Osteocyte (in vitro differentiated cells): ENCODE results near the gene ADAMTS10. TPM values are rescaled to one million over a fixed set of nuclear protein-coding genes. Genes with fewer than 3 reads are reported as not detected.
A peak's percentile ranks its signal among the peaks of the same experiment; 100 is the strongest.

Experiments used
- DNase-seq: peaks from one replicate; pipeline ENCODE4 v3.0.0; 2021; ENCODE audit warnings: mixed read lengths; ENCODE audit not compliant: unreplicated experiment; ENCODE audit errors: extremely low spot score
- H3K27ac Mint-ChIP-seq: one replicate; pipeline ENCODE4 v1.8.0; 2021; ENCODE audit warnings: mild to moderate bottlenecking, mixed read lengths; ENCODE audit not compliant: unreplicated experiment
- H3K27me3 Mint-ChIP-seq: one replicate; pipeline ENCODE4 v1.8.0; 2021; ENCODE audit warnings: mixed read lengths; ENCODE audit not compliant: unreplicated experiment
- H3K36me3 Mint-ChIP-seq: one replicate; pipeline ENCODE4 v1.8.0; 2021; ENCODE audit warnings: mixed read lengths; ENCODE audit not compliant: unreplicated experiment
- H3K4me1 Mint-ChIP-seq: one replicate; pipeline ENCODE4 v1.8.0; 2021; ENCODE audit warnings: mixed read lengths; ENCODE audit not compliant: unreplicated experiment
- H3K4me3 Mint-ChIP-seq: one replicate; pipeline ENCODE4 v1.8.0; 2021; ENCODE audit warnings: mild to moderate bottlenecking, moderate library complexity, mixed read lengths; ENCODE audit not compliant: unreplicated experiment
- H3K9me3 Mint-ChIP-seq: one replicate; pipeline ENCODE4 v1.8.0; 2021; ENCODE audit warnings: mixed read lengths; ENCODE audit not compliant: unreplicated experiment
- total RNA-seq: library from RNA; stranded (reverse); gene quantifications from 2 replicates; pipeline ENCODE4 v1.2.1, GENCODE V29; 2021
- TF ChIP-seq, protein P1 (sequence below): fragments of 200-600 bp; sonication (generic); IDR thresholded peaks from 2 replicates; pipeline ENCODE4 v1.5.0; 2021; ENCODE audit warnings: antibody characterized with exemption, mild to moderate bottlenecking, moderate library complexity

The ADAMTS10 gene
- total RNA-seq, 1 donor from 2014 or later: 96.2 TPM

DNA sequence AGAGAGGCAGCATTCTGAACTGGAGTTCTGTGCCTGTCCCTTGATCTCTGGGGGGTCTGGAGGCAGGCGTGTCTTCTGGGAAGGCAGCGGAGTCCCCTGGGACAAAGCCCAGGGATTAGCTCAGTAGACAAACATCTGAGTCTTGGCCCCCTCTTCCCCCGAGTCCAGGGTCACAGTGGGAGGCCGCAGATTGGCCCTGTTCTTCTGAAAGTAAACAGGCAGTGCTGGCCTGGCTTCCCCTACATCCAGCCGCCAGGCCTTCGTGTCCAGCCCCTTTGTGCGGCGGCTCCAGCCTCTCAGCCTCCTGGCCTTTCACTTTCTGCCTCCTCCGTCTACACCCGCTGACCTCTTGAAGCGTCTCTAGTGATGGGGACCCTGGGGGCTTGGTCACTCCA, 20.9 kb upstream of the ADAMTS10 start:
- TF ChIP-seq, protein P1, sequence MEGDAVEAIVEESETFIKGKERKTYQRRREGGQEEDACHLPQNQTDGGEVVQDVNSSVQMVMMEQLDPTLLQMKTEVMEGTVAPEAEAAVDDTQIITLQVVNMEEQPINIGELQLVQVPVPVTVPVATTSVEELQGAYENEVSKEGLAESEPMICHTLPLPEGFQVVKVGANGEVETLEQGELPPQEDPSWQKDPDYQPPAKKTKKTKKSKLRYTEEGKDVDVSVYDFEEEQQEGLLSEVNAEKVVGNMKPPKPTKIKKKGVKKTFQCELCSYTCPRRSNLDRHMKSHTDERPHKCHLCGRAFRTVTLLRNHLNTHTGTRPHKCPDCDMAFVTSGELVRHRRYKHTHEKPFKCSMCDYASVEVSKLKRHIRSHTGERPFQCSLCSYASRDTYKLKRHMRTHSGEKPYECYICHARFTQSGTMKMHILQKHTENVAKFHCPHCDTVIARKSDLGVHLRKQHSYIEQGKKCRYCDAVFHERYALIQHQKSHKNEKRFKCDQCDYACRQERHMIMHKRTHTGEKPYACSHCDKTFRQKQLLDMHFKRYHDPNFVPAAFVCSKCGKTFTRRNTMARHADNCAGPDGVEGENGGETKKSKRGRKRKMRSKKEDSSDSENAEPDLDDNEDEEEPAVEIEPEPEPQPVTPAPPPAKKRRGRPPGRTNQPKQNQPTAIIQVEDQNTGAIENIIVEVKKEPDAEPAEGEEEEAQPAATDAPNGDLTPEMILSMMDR: no peak
- peak overlapping the region; percentile 17 for H3K4me3 Mint-ChIP-seq
- peak; percentile 87 for DNase-seq
- H3K27me3 Mint-ChIP-seq: no peaks in the 10 kb centered on the region
- H3K36me3 Mint-ChIP-seq: no peaks in the 10 kb centered on the region
- H3K4me1 Mint-ChIP-seq: peaks cover 29% of the 10 kb centered on the region
- H3K27ac Mint-ChIP-seq: peak overlapping the region; percentile 78
- no peaks in the 10 kb centered on the region for H3K9me3 Mint-ChIP-seq

DNA sequence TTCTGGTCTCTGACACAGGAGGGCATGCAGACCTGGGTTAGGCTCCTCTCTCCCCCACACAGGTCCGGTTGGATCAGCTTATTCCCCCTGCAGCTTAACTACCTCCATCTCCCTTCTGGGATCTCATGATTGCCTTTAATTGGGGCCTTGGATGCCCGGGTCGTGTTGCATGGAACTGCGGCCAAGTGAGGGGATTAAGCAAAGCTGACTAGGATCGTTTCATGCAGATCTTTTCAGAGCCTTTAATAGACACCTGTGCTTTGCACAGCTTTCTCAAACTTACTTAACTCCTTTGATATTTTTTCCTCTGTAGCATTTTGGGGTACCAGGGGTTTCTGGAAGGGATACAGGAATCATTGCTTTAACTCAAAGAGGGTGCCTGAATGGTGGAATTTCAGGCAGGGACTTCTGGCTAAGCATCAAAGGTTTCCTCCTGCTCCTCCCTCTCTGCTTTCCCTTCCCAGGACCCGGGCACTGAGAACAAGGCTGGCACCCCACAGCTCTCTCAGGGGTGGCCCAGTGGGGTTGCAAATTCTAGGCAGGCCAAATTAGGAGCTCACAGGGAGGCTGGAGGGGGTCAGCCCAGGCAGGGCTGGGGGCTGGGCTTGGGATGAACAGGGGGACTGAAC, 20.4 kb upstream of the ADAMTS10 start:
- TF ChIP-seq, protein P1: no peak
- Mint-ChIP-seq H3K27ac (peak overlapping the region; percentile 78), H3K9me3 (no peaks in the 10 kb centered on the region), H3K4me3 (peak overlapping the region; percentile 17), H3K36me3 (no peaks in the 10 kb centered on the region), H3K4me1 (peaks cover 29% of the 10 kb centered on the region), H3K27me3 (no peaks in the 10 kb centered on the region)
- DNase-seq: no peak

DNA sequence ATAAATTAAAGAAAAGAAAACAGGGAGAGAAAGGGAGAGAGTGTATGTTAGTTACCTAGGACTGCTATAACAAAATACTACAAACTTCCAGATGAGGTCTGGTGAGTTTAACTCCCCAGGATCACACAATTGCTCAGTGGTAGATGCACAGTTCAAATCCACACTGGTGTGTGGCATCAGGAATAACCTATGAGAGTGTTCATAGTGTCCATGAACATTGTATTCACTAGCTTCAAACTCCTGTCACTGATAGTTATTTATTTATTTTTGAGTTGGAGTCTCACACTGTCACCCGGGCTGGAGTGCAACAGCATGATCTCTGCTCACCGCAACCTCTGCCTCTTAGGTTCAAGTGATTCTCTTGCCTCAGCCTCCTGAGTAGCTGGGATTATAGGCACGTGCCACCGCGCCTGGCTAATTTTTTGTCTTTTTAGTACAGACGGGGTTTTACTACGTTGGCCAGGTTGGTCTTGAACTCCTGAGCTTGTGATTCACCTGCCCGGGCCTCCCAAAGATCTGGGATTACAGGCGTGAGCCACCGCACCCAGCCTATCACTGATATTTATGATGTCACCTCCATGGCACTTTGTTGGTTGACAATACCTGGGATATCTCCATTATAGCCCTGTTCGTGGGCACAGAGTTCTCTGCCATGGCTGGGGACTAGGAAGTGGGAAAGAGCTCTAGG, 19.6 kb upstream of the ADAMTS10 start, which contains the start of gene NFILZ:
Gene NFILZ (plus strand): TSS at position 638 of the 688 bp plus-strand sequence. CDS start 46,133 bp downstream, outside the sequence.
- no peaks in the 10 kb centered on the region for H3K9me3 Mint-ChIP-seq
- peaks cover 25% of the 10 kb centered on the region for H3K4me1 Mint-ChIP-seq
- no peak for DNase-seq
- peak within 1 kb of the TSS; percentile 78 for H3K27ac Mint-ChIP-seq
- no peaks in the 10 kb centered on the region for H3K27me3 Mint-ChIP-seq
- H3K4me3 Mint-ChIP-seq: peak within 1 kb of the TSS; percentile 17
- TF ChIP-seq, protein P1: no peak
- H3K36me3 Mint-ChIP-seq: no peaks in the 10 kb centered on the region

DNA sequence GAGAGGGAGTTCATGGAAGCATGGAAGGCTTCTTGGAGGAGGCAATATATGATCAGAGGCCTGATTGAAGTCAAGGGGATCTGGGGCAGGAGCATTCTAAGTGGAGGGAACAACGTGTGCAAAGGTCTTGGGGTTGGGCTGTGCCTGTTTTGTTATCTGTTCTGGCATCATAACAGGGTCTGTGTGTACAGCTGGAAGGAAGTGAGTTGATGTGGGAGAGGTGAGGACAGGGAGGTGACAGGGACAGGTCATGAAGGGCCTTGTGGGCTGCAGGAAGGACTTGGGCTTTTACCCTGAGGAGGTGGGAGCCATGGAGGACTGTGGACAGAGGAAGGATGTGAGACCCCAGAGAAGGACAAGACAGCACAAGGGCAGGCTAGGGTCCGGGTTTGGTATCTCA, 18.7 kb upstream of the ADAMTS10 start:
- Mint-ChIP-seq H3K36me3 (no peaks in the 10 kb centered on the region), H3K4me1 (peaks cover 25% of the 10 kb centered on the region), H3K27ac (no peak overlapping the region), H3K4me3 (no peak overlapping the region), H3K27me3 (no peaks in the 10 kb centered on the region), H3K9me3 (no peaks in the 10 kb centered on the region)
- TF ChIP-seq, protein P1: no peak
- no peak for DNase-seq

DNA sequence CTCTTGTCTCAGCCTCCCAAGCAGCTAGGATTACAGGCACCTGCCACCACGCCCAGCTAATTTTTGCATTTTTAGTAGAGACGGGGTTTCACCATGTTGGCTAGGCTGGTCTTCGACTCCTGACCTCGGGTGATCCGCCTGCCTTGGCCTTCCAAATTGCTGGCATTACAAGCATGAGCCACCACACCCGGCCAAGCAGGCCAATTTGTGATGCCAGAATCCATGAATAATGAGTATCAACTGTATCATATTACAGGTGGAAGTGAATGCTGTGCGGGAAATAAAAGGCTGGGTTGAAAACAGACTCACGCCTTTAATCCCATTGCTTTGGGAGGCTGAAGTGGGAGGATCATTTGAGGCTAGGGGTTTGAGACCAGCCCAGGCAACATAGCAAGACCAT, 16.3 kb upstream of the ADAMTS10 start:
- no peaks in the 10 kb centered on the region for H3K36me3 Mint-ChIP-seq
- H3K9me3 Mint-ChIP-seq: no peaks in the 10 kb centered on the region
- no peaks in the 10 kb centered on the region for H3K27me3 Mint-ChIP-seq
- DNase-seq: no peak
- TF ChIP-seq, protein P1: no peak
- H3K4me3 Mint-ChIP-seq: no peak overlapping the region
- peaks cover 17% of the 10 kb centered on the region for H3K4me1 Mint-ChIP-seq
- H3K27ac Mint-ChIP-seq: no peak overlapping the region
